Measurements from ENCODE around the gene VWF.
"Not testable (repeated sequence)": the region's sequence is repeated elsewhere in the genome, so short reads cannot be mapped to it uniquely, and the experiment has no call there.

The VWF gene

DNA sequence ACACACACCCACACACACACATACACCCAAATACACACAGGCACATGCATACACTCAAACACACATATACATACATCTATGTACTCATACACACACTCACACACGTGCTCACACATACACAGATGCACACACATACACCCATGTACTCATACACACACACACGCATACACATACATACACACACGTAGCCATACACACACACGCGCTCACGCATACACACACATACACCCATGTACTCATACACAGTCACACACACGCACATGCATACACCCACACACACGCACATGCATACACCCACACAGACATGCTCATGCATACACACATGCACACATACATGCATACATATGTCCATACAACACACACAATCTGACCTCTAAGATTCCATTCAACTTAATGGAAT is 91.7 kb downstream of the VWF start:
- DNase-seq (ENCODE audit: low read depth) = no peak

GRCh38 chr12:6031001-6031400 is 93.5 kb downstream of the VWF start:
- no peak for DNase-seq (ENCODE audit: low read depth)

GRCh38 chr12:6030081-6030480 is 94.4 kb downstream of the VWF start:
- DNase-seq (ENCODE audit: low read depth) = no peak

GRCh38 chr12:6029401-6029800 is 95.1 kb downstream of the VWF start:
- no peak for DNase-seq (ENCODE audit: low read depth)

- DNase-seq (ENCODE audit: low read depth) = no peak
Measured at GRCh38 chr12:6026998-6027397, 97.5 kb downstream of the VWF start.

DNA sequence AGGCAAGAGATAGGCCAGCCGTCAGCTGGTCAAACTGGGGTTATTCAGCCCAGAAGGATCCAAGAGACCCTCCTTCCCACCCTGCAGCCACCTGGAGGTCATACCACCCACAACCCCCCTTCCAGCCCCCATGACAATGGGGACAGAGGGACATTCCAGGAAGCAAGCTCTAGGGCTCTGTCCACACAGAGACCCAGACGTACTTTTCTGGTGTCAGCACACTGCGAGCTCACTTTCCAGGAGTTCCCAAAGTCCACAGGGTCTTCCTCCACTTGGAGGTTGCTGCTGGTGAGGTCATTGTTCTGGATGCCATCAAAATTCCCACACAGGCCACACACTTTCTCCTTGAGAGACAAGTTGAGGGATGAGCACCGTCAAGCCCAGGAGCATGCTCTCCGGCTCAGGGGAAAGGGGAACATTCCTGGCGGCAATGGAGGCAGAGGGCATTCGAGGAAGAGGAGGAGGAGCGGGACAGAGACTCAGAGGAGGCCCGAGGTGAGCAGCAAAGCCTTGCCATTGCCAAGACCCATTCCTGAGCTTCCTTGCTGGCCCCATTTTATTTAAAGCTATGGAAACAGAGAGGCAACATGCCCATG is 98.7 kb downstream of the VWF start:
- DNase-seq (ENCODE audit: low read depth) = not testable (repeated sequence)

- not testable (repeated sequence) for DNase-seq (ENCODE audit: low read depth)
Measured at GRCh38 chr12:6024066-6024465, 100.4 kb downstream of the VWF start.

- DNase-seq (ENCODE audit: low read depth) = no peak
Measured at GRCh38 chr12:6020930-6021329, 103.5 kb downstream of the VWF start.

DNA sequence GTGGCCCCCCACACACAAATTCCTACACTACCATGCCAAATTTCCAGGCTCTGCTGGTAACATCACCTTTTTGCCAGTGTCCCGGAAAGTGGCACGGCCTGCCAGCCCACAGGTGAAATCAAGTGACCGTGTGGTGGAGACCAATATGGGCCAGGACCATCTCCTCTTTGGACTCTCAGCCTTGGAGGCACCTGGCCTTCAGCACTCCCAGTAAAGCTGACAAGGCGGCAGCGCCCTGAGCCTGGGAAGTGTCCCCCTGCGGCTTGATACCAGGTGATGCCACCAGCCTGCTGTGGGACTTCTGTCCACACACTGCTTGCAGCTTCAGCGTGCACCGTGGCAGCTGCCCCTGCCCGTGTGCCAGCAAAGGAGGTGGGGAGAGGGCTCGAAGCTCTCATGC is 104.0 kb downstream of the VWF start:
- DNase-seq (ENCODE audit: low read depth) = not testable (repeated sequence)

- not testable (repeated sequence) for DNase-seq (ENCODE audit: low read depth)
Measured at GRCh38 chr12:6019256-6019655, 105.2 kb downstream of the VWF start.

DNA sequence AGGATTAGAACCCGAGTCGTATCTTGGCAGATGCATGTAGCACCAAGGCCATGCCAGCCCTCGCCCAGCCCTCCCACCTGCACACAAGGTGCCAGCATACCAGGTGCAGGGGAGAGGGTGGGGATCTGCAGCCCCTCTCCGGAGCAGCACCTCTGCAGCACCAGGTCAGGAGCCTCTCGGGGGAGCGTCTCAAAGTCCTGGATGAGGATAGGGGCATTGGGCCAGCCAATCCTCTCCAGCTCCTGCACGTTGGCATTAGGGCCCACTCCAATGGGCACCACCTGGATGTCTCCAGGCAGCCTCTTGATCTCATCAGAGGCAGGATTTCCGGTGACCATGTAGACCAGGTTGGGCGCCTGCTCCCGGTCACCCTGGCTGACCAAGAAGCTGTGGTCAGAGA is 106.2 kb downstream of the VWF start:
- no peak for DNase-seq (ENCODE audit: low read depth)

DNA sequence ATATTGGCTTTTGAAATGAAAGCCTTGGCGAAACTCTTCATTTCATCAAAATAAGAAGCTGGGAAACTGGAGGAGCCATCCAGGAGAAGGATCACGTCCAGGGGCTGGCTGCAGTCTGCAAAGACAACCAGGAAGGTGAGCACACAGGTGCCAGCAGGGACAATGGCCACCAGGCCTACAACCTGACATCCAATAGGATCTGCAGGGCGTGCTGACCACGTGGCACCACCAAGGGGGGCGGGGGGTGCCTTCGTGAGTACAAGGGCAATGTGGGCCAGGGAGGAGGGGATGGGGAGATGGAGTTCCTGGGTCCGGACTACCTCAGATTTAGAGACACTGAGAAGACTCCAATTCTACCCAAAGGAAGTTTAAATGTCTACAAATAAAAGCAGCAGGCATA is 107.7 kb downstream of the VWF start:
- DNase-seq (ENCODE audit: low read depth) = no peak

- not testable (repeated sequence) for DNase-seq (ENCODE audit: low read depth)
Measured at GRCh38 chr12:6016004-6016403, 108.5 kb downstream of the VWF start.

- DNase-seq (ENCODE audit: low read depth) = not testable (repeated sequence)
Measured at GRCh38 chr12:6015271-6015670, 109.2 kb downstream of the VWF start.

GRCh38 chr12:6010631-6011350 is 113.7 kb downstream of the VWF start:
- DNase-seq (ENCODE audit: low read depth) = not testable (repeated sequence)

DNA sequence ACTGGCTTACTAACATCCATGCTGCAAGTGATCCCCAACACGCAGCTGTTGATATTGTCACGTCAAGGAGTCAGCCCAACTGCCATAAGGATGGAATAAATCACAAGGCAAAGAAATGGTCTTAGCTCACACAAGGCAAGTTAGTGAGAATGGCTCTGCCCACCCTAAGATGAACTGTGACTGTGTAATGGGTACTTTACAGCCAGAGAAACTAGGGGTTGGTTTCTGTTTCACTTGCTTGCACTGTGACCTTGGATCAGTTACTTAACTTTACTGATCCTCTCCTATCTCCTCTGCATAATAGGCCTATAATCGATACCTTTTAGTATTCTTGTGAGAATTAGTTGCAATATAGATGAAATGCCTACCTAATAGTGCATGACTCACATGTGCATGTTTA is 127.2 kb downstream of the VWF start:
- DNase-seq (ENCODE audit: low read depth) = no peak

- no peak for DNase-seq (ENCODE audit: low read depth)
Measured at GRCh38 chr12:5996459-5996858, 128.0 kb downstream of the VWF start.

GRCh38 chr12:5989621-5990020 is 134.8 kb downstream of the VWF start:
- no peak for DNase-seq (ENCODE audit: low read depth)

DNA sequence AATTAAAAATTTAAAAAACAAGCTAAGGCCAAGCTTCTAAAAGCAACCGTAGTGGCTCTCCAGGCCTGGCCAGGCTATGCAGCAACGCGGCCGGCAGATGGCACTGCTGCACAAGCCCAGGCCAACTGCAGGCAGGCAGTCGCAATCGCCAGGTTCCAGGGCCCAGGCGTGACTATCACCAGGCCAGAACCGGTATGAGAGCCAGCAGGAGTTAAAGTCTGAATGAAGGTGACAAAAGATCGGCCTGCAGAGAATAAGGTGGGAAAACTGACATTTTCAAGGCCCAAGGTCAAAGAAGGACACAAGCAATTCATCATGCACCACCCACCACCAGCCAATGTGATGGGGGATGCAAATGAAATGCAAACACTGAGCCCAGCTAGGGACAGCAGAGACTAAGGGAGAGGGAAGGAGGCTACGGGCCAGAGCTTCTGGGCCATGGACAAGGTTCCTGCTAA is 135.8 kb downstream of the VWF start:
- DNase-seq (ENCODE audit: low read depth) = peak; percentile 26

GRCh38 chr12:5988088-5988487 is 136.4 kb downstream of the VWF start:
- no peak for DNase-seq (ENCODE audit: low read depth)

GRCh38 chr12:5987573-5987972 is 136.9 kb downstream of the VWF start:
- DNase-seq (ENCODE audit: low read depth) = no peak

DNA sequence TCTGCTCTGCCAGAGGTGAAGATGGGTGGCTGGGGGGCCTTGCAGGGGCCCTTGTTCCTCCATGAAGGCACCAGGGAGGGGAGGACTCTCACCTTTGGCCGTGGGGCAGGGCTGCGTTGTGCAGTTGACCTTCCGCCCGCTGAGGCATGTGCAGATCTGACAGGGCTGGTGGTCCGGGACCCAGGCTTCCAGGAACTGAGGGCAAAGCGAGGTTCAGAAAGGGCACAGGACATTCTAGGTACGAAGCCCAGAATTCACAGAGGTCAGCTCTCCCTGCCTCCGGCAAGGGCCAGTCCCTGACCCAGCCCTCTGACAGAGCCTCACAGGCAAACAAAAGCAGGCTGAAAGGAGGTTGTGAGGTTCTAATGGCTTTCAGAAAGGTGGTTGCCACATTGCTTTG is 139.0 kb downstream of the VWF start:
- DNase-seq (ENCODE audit: low read depth) = no peak

DNA sequence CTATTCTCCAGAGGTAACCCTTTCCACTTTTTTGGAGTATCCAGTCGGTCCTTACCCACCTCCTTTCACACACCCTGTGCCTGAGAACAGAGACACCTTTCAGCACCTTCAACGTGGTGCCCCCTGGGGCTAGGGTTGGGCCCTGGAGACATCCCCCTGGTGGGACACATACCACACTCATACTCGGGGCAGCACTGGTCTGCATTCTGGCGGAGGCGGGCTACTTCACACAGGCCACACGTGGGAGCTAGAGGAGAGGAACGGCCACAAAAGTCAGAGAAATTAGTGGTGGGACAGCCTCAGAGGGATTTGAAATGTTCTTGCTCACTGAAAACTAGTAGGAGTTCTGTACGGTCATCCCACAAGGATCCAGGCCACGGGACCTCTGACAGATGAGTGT is 139.6 kb downstream of the VWF start:
- no peak for DNase-seq (ENCODE audit: low read depth)

- no peak for DNase-seq (ENCODE audit: low read depth)
Measured at GRCh38 chr12:5982106-5982505, 142.4 kb downstream of the VWF start.
